HepG2 (cell line): Measurements from ENCODE around the gene YIPF3. TPM values are rescaled to one million over a fixed set of nuclear protein-coding genes. Genes with fewer than 3 reads are reported as not detected.
A peak's percentile ranks its signal among the peaks of the same experiment; 100 is the strongest.

Source experiments
- CC2D1A ChIP-seq: sonication (generic); formaldehyde crosslinking; IDR thresholded peaks from 2 replicates; pipeline ENCODE4 v1.8.1; 2023; ENCODE audit warnings: mild to moderate bottlenecking, missing genetic modification reagents
- HNRNPUL1 ChIP-seq: fragments of 200-400 bp; formaldehyde crosslinking; IDR thresholded peaks from 2 replicates; pipeline ENCODE4 v1.6.1; 2017; ENCODE audit warnings: low read depth, mild to moderate bottlenecking, low read length, moderate library complexity
- JDP2 ChIP-seq: sonication (generic); formaldehyde crosslinking; IDR thresholded peaks from 2 replicates; pipeline ENCODE4 v1.8.1; 2022; ENCODE audit warnings: missing genetic modification reagents, borderline replicate concordance
- POLR2G ChIP-seq: fragments of 200-400 bp; formaldehyde crosslinking; IDR thresholded peaks from 2 replicates; pipeline ENCODE4 v1.6.1; 2018; ENCODE audit warnings: mild to moderate bottlenecking, low read depth, low read length, moderate library complexity
- RXRB ChIP-seq: IDR thresholded peaks from 2 replicates; pipeline ENCODE4 v1.6.1; 2016; ENCODE audit warnings: borderline replicate concordance, missing genetic modification reagents, missing compliant biosample characterization
- ZNF3 ChIP-seq: IDR thresholded peaks from 2 replicates; pipeline ENCODE4 v1.7.0; 2017; ENCODE audit warnings: inconsistent platforms
- ZNF44 ChIP-seq: sonication (generic); formaldehyde crosslinking; IDR thresholded peaks from 2 replicates; pipeline ENCODE4 v1.5.1; 2020; ENCODE audit warnings: mild to moderate bottlenecking, missing genetic modification reagents
- ZNF782 ChIP-seq: sonication (generic); formaldehyde crosslinking; IDR thresholded peaks from 2 replicates; pipeline ENCODE4 v1.4.0; 2020; ENCODE audit warnings: missing genetic modification reagents, mild to moderate bottlenecking, borderline replicate concordance
- polyA plus RNA-seq, 8 experiments: library from polyadenylated mRNA; depleted of rRNA in 3 of 8; stranded (reverse) in 7 of 8; unstranded in 1 of 8; fragments of >200 nt; fragmentation: Illumina TruSeq in 4 of 8; extraction: Trizol in 4 of 8; gene quantifications; 2 replicates each; pipeline versions ENCODE4 v1.2.1 to v1.2.3, GENCODE V29; 2011 to 2016; ENCODE audit warnings: low read depth in 4 of 8, missing spikeins in 1 of 8, mixed read lengths in 1 of 8; ENCODE audit not compliant: insufficient read depth in 1 of 8
- total RNA-seq, 5 experiments: library from RNA; depleted of rRNA; stranded (reverse); fragments of >200 nt; fragmentation: Illumina TruSeq; extraction: Trizol; gene quantifications; 2 replicates each; pipeline ENCODE4 v1.2.3, GENCODE V29; 2016; ENCODE audit warnings: low read depth in 1 of 5
- TF ChIP-seq, protein P1 (sequence below), 2 experiments: sonication (generic) in 1 of 2; formaldehyde crosslinking in 1 of 2; IDR thresholded peaks; 2 replicates each; pipeline versions ENCODE4 v1.4.0 to v1.6.1; 2016 to 2020; ENCODE audit warnings: borderline replicate concordance in 1 of 2, low read depth in 1 of 2, mild to moderate bottlenecking in 1 of 2, missing genetic modification reagents in 1 of 2
- TF ChIP-seq, protein P2 (sequence below), 2 experiments: IDR thresholded peaks; 2 replicates each; pipeline ENCODE4 v1.6.1; 2011 to 2012; ENCODE audit warnings: low read length in 2 of 2, borderline replicate concordance in 1 of 2, low read depth in 1 of 2, mild to moderate bottlenecking in 1 of 2, moderate library complexity in 1 of 2
- TF ChIP-seq, protein P3 (sequence below): sonication (generic); formaldehyde crosslinking; IDR thresholded peaks from 2 replicates; pipeline ENCODE4 v1.4.0; 2020; ENCODE audit warnings: missing genetic modification reagents
- TF ChIP-seq, protein P4 (sequence below): sonication (generic); formaldehyde crosslinking; IDR thresholded peaks from 2 replicates; pipeline ENCODE4 v1.8.0; 2022; ENCODE audit warnings: mild to moderate bottlenecking, missing genetic modification reagents, moderate library complexity

The YIPF3 gene
- total and polyA plus RNA-seq, 2 of the 13 experiments (the other 11 are each of a cell fraction or from before 2014, with no cell fraction given), result 107 to 206 TPM

DNA sequence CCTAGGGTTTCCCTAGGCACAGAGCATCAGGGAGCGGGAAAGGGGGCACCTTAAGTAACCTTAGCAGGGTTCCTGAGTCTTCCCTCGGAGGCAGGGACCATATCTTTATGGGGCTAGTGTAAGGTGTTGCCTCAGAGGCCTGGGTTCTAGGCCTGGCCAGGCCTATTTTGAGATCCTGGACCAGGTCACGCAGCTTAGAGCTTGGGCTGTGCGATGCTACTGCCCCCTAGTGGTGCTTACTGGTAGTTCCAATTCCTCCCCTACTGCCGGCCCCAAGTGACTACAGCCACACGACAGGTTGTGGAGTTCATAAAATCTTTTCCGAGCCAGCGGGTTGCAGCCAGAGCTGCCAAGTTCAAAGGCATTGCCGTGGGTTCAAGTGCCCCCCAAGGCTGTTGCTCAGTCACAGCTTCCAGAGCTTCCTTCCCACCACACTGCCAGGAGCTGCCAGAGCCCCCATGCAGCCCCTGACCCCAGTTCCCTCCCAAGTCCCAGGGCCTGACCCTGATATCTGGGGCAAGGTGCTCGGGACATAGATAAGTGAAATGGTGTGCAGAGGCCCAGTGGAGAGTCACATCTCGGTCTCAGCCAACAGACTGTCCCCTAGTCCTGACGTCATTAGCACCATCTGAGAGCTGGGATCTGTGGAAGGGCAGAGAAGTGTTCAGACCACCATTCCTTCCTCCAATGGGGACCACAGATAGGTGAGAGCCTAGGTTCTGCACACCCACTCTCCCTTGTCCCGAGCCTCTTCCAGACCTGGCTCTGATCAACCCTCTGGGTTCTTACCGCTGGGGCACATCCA lies 9.9 kb downstream of the YIPF3 start (continued):
- TF ChIP-seq, protein P1, sequence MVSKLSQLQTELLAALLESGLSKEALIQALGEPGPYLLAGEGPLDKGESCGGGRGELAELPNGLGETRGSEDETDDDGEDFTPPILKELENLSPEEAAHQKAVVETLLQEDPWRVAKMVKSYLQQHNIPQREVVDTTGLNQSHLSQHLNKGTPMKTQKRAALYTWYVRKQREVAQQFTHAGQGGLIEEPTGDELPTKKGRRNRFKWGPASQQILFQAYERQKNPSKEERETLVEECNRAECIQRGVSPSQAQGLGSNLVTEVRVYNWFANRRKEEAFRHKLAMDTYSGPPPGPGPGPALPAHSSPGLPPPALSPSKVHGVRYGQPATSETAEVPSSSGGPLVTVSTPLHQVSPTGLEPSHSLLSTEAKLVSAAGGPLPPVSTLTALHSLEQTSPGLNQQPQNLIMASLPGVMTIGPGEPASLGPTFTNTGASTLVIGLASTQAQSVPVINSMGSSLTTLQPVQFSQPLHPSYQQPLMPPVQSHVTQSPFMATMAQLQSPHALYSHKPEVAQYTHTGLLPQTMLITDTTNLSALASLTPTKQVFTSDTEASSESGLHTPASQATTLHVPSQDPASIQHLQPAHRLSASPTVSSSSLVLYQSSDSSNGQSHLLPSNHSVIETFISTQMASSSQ (IDR thresholded peaks at IDR 0.05; ENCODE audit: low read depth), result no peak
- TF ChIP-seq, protein P1 (CRISPR knock-in tag; IDR thresholded peaks at IDR 0.05; ENCODE audit: borderline replicate concordance), result no peak
- 0 out of 2 replicates have a peak, but pooled peaks have one; percentile 41 for TF ChIP-seq CC2D1A (CRISPR knock-in tag)
- TF ChIP-seq POLR2G, result peak; percentile 61
- no peak for TF ChIP-seq ZNF782
- TF ChIP-seq ZNF3 (CRISPR knock-in tag), result no peak
- 0 out of 2 replicates have a peak, but pooled peaks have one; percentile 27 for TF ChIP-seq ZNF44 (CRISPR knock-in tag)
- TF ChIP-seq RXRB (CRISPR knock-in tag), result peak; percentile 49; the same call in 1 of the 2 replicates
- TF ChIP-seq JDP2 (CRISPR knock-in tag), result no peak
- TF ChIP-seq, protein P2, sequence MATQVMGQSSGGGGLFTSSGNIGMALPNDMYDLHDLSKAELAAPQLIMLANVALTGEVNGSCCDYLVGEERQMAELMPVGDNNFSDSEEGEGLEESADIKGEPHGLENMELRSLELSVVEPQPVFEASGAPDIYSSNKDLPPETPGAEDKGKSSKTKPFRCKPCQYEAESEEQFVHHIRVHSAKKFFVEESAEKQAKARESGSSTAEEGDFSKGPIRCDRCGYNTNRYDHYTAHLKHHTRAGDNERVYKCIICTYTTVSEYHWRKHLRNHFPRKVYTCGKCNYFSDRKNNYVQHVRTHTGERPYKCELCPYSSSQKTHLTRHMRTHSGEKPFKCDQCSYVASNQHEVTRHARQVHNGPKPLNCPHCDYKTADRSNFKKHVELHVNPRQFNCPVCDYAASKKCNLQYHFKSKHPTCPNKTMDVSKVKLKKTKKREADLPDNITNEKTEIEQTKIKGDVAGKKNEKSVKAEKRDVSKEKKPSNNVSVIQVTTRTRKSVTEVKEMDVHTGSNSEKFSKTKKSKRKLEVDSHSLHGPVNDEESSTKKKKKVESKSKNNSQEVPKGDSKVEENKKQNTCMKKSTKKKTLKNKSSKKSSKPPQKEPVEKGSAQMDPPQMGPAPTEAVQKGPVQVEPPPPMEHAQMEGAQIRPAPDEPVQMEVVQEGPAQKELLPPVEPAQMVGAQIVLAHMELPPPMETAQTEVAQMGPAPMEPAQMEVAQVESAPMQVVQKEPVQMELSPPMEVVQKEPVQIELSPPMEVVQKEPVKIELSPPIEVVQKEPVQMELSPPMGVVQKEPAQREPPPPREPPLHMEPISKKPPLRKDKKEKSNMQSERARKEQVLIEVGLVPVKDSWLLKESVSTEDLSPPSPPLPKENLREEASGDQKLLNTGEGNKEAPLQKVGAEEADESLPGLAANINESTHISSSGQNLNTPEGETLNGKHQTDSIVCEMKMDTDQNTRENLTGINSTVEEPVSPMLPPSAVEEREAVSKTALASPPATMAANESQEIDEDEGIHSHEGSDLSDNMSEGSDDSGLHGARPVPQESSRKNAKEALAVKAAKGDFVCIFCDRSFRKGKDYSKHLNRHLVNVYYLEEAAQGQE (IDR thresholded peaks at IDR 0.05; ENCODE audit: borderline replicate concordance in 1 of 2, low read depth in 1 of 2, low read length in 2 of 2), result no peak
- TF ChIP-seq HNRNPUL1, result no peak
- TF ChIP-seq, protein P3, sequence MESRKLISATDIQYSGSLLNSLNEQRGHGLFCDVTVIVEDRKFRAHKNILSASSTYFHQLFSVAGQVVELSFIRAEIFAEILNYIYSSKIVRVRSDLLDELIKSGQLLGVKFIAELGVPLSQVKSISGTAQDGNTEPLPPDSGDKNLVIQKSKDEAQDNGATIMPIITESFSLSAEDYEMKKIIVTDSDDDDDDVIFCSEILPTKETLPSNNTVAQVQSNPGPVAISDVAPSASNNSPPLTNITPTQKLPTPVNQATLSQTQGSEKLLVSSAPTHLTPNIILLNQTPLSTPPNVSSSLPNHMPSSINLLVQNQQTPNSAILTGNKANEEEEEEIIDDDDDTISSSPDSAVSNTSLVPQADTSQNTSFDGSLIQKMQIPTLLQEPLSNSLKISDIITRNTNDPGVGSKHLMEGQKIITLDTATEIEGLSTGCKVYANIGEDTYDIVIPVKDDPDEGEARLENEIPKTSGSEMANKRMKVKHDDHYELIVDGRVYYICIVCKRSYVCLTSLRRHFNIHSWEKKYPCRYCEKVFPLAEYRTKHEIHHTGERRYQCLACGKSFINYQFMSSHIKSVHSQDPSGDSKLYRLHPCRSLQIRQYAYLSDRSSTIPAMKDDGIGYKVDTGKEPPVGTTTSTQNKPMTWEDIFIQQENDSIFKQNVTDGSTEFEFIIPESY, result 0 out of 2 replicates have a peak, but pooled peaks have one; percentile 19
- TF ChIP-seq, protein P4, sequence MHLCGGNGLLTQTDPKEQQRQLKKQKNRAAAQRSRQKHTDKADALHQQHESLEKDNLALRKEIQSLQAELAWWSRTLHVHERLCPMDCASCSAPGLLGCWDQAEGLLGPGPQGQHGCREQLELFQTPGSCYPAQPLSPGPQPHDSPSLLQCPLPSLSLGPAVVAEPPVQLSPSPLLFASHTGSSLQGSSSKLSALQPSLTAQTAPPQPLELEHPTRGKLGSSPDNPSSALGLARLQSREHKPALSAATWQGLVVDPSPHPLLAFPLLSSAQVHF (CRISPR knock-in tag), result no peak
